Osteocyte (in vitro differentiated cells): ENCODE measurements around the gene LATS1. TPM values are rescaled to one million over a fixed set of nuclear protein-coding genes. Genes with fewer than 3 reads are reported as not detected.

ENCODE experiments used
- DNase-seq: peaks from one replicate; pipeline ENCODE4 v3.0.0; 2021; ENCODE audit warnings: mixed read lengths; ENCODE audit not compliant: unreplicated experiment; ENCODE audit errors: extremely low spot score
- H3K27ac Mint-ChIP-seq: one replicate; pipeline ENCODE4 v1.8.0; 2021; ENCODE audit warnings: mild to moderate bottlenecking, mixed read lengths; ENCODE audit not compliant: unreplicated experiment
- H3K27me3 Mint-ChIP-seq: one replicate; pipeline ENCODE4 v1.8.0; 2021; ENCODE audit warnings: mixed read lengths; ENCODE audit not compliant: unreplicated experiment
- H3K36me3 Mint-ChIP-seq: one replicate; pipeline ENCODE4 v1.8.0; 2021; ENCODE audit warnings: mixed read lengths; ENCODE audit not compliant: unreplicated experiment
- H3K4me1 Mint-ChIP-seq: one replicate; pipeline ENCODE4 v1.8.0; 2021; ENCODE audit warnings: mixed read lengths; ENCODE audit not compliant: unreplicated experiment
- H3K4me3 Mint-ChIP-seq: one replicate; pipeline ENCODE4 v1.8.0; 2021; ENCODE audit warnings: mild to moderate bottlenecking, moderate library complexity, mixed read lengths; ENCODE audit not compliant: unreplicated experiment
- H3K9me3 Mint-ChIP-seq: one replicate; pipeline ENCODE4 v1.8.0; 2021; ENCODE audit warnings: mixed read lengths; ENCODE audit not compliant: unreplicated experiment
- CTCF ChIP-seq: fragments of 200-600 bp; sonication (generic); IDR thresholded peaks from 2 replicates; pipeline ENCODE4 v1.5.0; 2021; ENCODE audit warnings: antibody characterized with exemption, mild to moderate bottlenecking, moderate library complexity
- total RNA-seq: library from RNA; stranded (reverse); gene quantifications from 2 replicates; pipeline ENCODE4 v1.2.1, GENCODE V29; 2021

Gene LATS1
- total RNA-seq, 1 donor from 2014 or later: 33.8 TPM

- Mint-ChIP-seq H3K27ac (no peak overlapping the region), H3K4me3 (no peak overlapping the region), H3K27me3 (no peaks in the 10 kb centered on the region), H3K9me3 (no peaks in the 10 kb centered on the region), H3K36me3 (peaks cover 26% of the 10 kb centered on the region), H3K4me1 (no peaks in the 10 kb centered on the region)
- DNase-seq: no peak
- no peak for TF ChIP-seq CTCF
Observed at GRCh38 chr6:149733089-149733720, 15.3 kb upstream of the LATS1 start.

- peaks cover 28% of the 10 kb centered on the region for H3K36me3 Mint-ChIP-seq
- no peaks in the 10 kb centered on the region for H3K9me3 Mint-ChIP-seq
- no peaks in the 10 kb centered on the region for H3K27me3 Mint-ChIP-seq
- H3K4me3 Mint-ChIP-seq: no peak overlapping the region
- no peaks in the 10 kb centered on the region for H3K4me1 Mint-ChIP-seq
- no peak for DNase-seq
- no peak overlapping the region for H3K27ac Mint-ChIP-seq
- no peak for TF ChIP-seq CTCF
Observed at GRCh38 chr6:149729824-149730223, 11.9 kb upstream of the LATS1 start.

GRCh38 chr6:149728499-149729234, 10.8 kb upstream of the LATS1 start:
- TF ChIP-seq CTCF: no peak
- peaks cover 27% of the 10 kb centered on the region for H3K36me3 Mint-ChIP-seq
- no peak for DNase-seq
- no peak overlapping the region for H3K4me3 Mint-ChIP-seq
- H3K27me3 Mint-ChIP-seq: no peaks in the 10 kb centered on the region
- peaks cover 2% of the 10 kb centered on the region for H3K4me1 Mint-ChIP-seq
- no peak overlapping the region for H3K27ac Mint-ChIP-seq
- no peaks in the 10 kb centered on the region for H3K9me3 Mint-ChIP-seq

GRCh38 chr6:149727793-149728498, 10.0 kb upstream of the LATS1 start:
- H3K27ac Mint-ChIP-seq: no peak overlapping the region
- peaks cover 2% of the 10 kb centered on the region for H3K4me1 Mint-ChIP-seq
- TF ChIP-seq CTCF: no peak
- H3K4me3 Mint-ChIP-seq: no peak overlapping the region
- H3K9me3 Mint-ChIP-seq: no peaks in the 10 kb centered on the region
- H3K36me3 Mint-ChIP-seq: peaks cover 25% of the 10 kb centered on the region
- DNase-seq: no peak
- H3K27me3 Mint-ChIP-seq: no peaks in the 10 kb centered on the region

GRCh38 chr6:149725785-149726184, 7.9 kb upstream of the LATS1 start:
- H3K9me3 Mint-ChIP-seq: no peaks in the 10 kb centered on the region
- TF ChIP-seq CTCF: no peak
- peaks cover 18% of the 10 kb centered on the region for H3K36me3 Mint-ChIP-seq
- no peak overlapping the region for H3K4me3 Mint-ChIP-seq
- no peaks in the 10 kb centered on the region for H3K27me3 Mint-ChIP-seq
- H3K27ac Mint-ChIP-seq: no peak overlapping the region
- no peak for DNase-seq
- peaks cover 2% of the 10 kb centered on the region for H3K4me1 Mint-ChIP-seq
